Adrenal gland (tissue), 12 donors: ENCODE results near the gene GRB14. TPM values are rescaled to one million over a fixed set of nuclear protein-coding genes. Genes with fewer than 3 reads are reported as not detected.
A peak's percentile ranks its signal among the peaks of the same experiment; 100 is the strongest.

Experiments used
- DNase-seq, 7 donors: peaks; one replicate each; pipeline ENCODE4 v3.0.0-alpha.2; 2019 to 2020
- H3K27ac ChIP-seq, 5 donors: fragments of 200-600 bp; sonication (generic) in 4 of 5; 1 replicate in 3 of 5; 2 replicates in 2 of 5; pipeline versions ENCODE4 v1.5.1 to v1.8.0; 2016 to 2020; ENCODE audit warnings: mild to moderate bottlenecking in 1 of 5
- H3K27me3 ChIP-seq: fragments of 200-600 bp; 2 replicates; pipeline ENCODE4 v1.8.0; 2021
- H3K36me3 ChIP-seq, 2 donors: fragments of 200-600 bp; replicated peaks in 1 of 2; 1 replicate in 1 of 2; 2 replicates in 1 of 2; pipeline versions ENCODE4 v1.5.1 to v1.8.0; 2018 to 2022
- H3K4me1 ChIP-seq, 2 donors: fragments of 200-600 bp; replicated peaks in 1 of 2; 1 replicate in 1 of 2; 2 replicates in 1 of 2; pipeline versions ENCODE4 v1.5.1 to v1.8.0; 2018 to 2021
- H3K4me3 ChIP-seq, 4 donors: fragments of 200-600 bp; sonication (generic) in 3 of 4; one replicate each; pipeline ENCODE4 v1.5.1; 2016 to 2018
- H3K9me3 ChIP-seq, 3 donors: fragments of 200-600 bp; sonication (generic) in 1 of 3; replicated peaks in 1 of 3; 1 replicate in 2 of 3; 2 replicates in 1 of 3; pipeline versions ENCODE4 v1.5.1 to v1.8.0; 2016 to 2021
- CTCF ChIP-seq, 6 experiments: fragments of 450-650 bp in 4 of 6; fragments of 200-600 bp in 2 of 6; sonication (generic) in 1 of 6; IDR thresholded peaks; 1 replicate in 5 of 6; 2 replicates in 1 of 6; pipeline versions ENCODE4 v1.5.1 to v1.8.0; 2016 to 2021; ENCODE audit warnings: antibody characterized with exemption in 6 of 6, mild to moderate bottlenecking in 2 of 6, moderate library complexity in 1 of 6
- POLR2A ChIP-seq, 2 donors: fragments of 450-650 bp; IDR thresholded peaks; one replicate each; pipeline ENCODE4 v1.6.1; 2017; ENCODE audit warnings: antibody characterized with exemption in 2 of 2, mild to moderate bottlenecking in 2 of 2, moderate library complexity in 1 of 2
- WGBS, 4 donors: extraction: QIAGEN DNeasy Blood & Tissue Kit in 2 of 4; methylation state at CpG; one replicate each; pipeline versions ENCODE4 v1.1.5 to v1.1.7; 2013 to 2017; 5-methylcytosine and 5-hydroxymethylcytosine counted together
- intact Hi-C, 2 donors: fragments of 100-400 bp; cut with DNase I; formaldehyde crosslinking; loops; one replicate each; pipeline versions ENCODE4 v1.14.1 to v1.15.0; 2022 to 2023
- polyA plus RNA-seq, 3 donors: library from polyadenylated mRNA; stranded (reverse); fragments of 200-250 nt in 2 of 3; fragments of 350-450 nt in 1 of 3; fragmentation: Illumina TruSeq in 1 of 3; extraction: RNeasy Lipid Tissue Mini Kit (QIAGEN cat#74804) in 1 of 3; gene quantifications; one replicate each; pipeline ENCODE4 v1.2.3, GENCODE V29; 2013 to 2014
- total RNA-seq, 9 donors: library from RNA; depleted of rRNA in 4 of 9; stranded (reverse); fragments of >200 nt in 4 of 9; fragments of 120-200 nt in 1 of 9; fragmentation: NEBNext Ultra II Directional in 1 of 9; extraction: Animal tissue kit (Norgen Biotek cat#: 25700) in 1 of 9; gene quantifications; one replicate each; pipeline versions ENCODE4 v1.1.0 to v1.2.4, GENCODE V29; 2013 to 2023
- donor health status: healthy with polysubstance abuse.
- donor health status: Bipolar disorder and iron deficiency.
- donor health status: DM: yes; HTN: yes; CAD: no.
- donor health status: DM: no; HTN: no; CAD: no.
- donor health status: DM: no; HTN: no; CAD: no.
- donor health status: DM: yes; HTN: yes; CAD: no.

Gene GRB14
- total and polyA plus RNA-seq, 12 donors: 4.8 to 280 (median 40.7) TPM

GRCh38 chr2:164625378-164625971 is 4.2 kb upstream of the GRB14 start:
- no peak for DNase-seq
- no peaks in the 10 kb centered on the region for H3K9me3 ChIP-seq
- peaks cover 7% of the 10 kb centered on the region in 2 donors for H3K4me1 ChIP-seq
- no peaks in the 10 kb centered on the region for H3K36me3 ChIP-seq
- intact Hi-C loops: no loop called here
- TF ChIP-seq POLR2A (IDR thresholded peaks at IDR 0.05) (no peak), CTCF (IDR thresholded peaks at IDR 0.05) (no peak)
- H3K27me3 ChIP-seq: no peaks in the 10 kb centered on the region
- WGBS, 4 donors: 87 to 95% (median 93%) methylated on average over 3 of the region's 3 CpGs
- no peak overlapping the region for H3K27ac ChIP-seq
- H3K4me3 ChIP-seq: no peak overlapping the region

GRCh38 chr2:164624316-164624715 is 3.0 kb upstream of the GRB14 start:
- WGBS, 4 donors: 69 to 80% (median 74%) methylated on average over 2 of the region's 2 CpGs
- Histone ChIP-seq H3K4me1 (peaks cover 7 to 8% of the 10 kb centered on the region in 2 donors), H3K9me3 (no peaks in the 10 kb centered on the region), H3K4me3 (no peak overlapping the region), H3K36me3 (no peaks in the 10 kb centered on the region), H3K27me3 (no peaks in the 10 kb centered on the region), H3K27ac (no peak overlapping the region)
- TF ChIP-seq CTCF (IDR thresholded peaks at IDR 0.05): no peak
- TF ChIP-seq POLR2A (IDR thresholded peaks at IDR 0.05): no peak
- intact Hi-C loops: no loop called here
- DNase-seq: no peak

- H3K27me3 ChIP-seq: no peaks in the 10 kb centered on the region
- no peak overlapping the region for H3K4me3 ChIP-seq
- H3K36me3 ChIP-seq: no peaks in the 10 kb centered on the region
- no peaks in the 10 kb centered on the region for H3K9me3 ChIP-seq
- TF ChIP-seq POLR2A (IDR thresholded peaks at IDR 0.05) (no peak), CTCF (IDR thresholded peaks at IDR 0.05) (no peak)
- H3K4me1 ChIP-seq: peaks cover 7 to 8% of the 10 kb centered on the region in 2 donors
- WGBS, 4 donors: 85 to 87% (median 86%) methylated on average over 8 to 12 of the region's 12 CpGs
- intact Hi-C loops: no loop called here
- no peak overlapping the region for H3K27ac ChIP-seq
- no peak for DNase-seq
Measured at GRCh38 chr2:164622338-164623106, 1.2 kb upstream of the GRB14 start.

GRCh38 chr2:164621764-164622105 is 453 bp upstream of the GRB14 start:
- intact Hi-C loops: no loop called here
- Histone ChIP-seq H3K27me3 (no peaks in the 10 kb centered on the region), H3K9me3 (no peaks in the 10 kb centered on the region), H3K36me3 (no peaks in the 10 kb centered on the region), H3K4me3 (peak overlapping the region in 2 of 4 donors; percentile 2 to 56), H3K4me1 (peaks cover 7 to 8% of the 10 kb centered on the region in 2 donors), H3K27ac (no peak overlapping the region)
- no peak for TF ChIP-seq POLR2A (IDR thresholded peaks at IDR 0.05)
- no peak for TF ChIP-seq CTCF (IDR thresholded peaks at IDR 0.05)
- 1 to 11% (median 7%) methylated on average over 4 to 13 of the region's 13 CpGs for WGBS, 4 donors
- DNase-seq: no peak
